ENCODE results near the gene CADPS2.

Gene CADPS2

DNA sequence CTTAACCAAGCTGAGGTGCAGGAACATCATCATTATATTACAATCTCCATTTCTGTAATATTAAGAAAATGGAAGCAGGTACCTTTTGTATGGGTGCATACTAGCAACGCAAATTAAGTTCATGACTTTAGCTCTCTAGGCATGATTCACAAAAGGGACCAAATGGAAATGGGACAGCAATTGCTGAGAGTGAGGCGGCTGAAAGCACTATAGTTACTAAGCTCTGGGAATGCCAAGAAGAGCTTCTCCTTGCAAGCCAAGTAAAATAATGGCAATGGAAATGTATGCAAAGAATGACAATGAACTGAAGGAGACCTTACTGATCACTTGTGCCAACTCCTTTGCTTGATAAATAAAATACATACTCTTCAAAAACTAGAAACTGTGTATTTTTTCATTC, 147.3 kb downstream of the CADPS2 start:
- no peak overlapping the region for H2AFZ ChIP-seq (ENCODE audit: low read length)
- H3F3A ChIP-seq (ENCODE audit: insufficient read depth, low read length), result no peaks in the 10 kb centered on the region
- no peaks in the 10 kb centered on the region for H3K9me2 ChIP-seq (ENCODE audit: low read depth, low read length)
- no peak for TF ChIP-seq EZH2 (IDR thresholded peaks at IDR 0.05; ENCODE audit: borderline replicate concordance, low read length)
- no peak for TF ChIP-seq CTCF (IDR thresholded peaks at IDR 0.05; ENCODE audit: low read length)
- no peaks in the 10 kb centered on the region for H3K9me3 ChIP-seq (ENCODE audit: low read length)
- no peaks in the 10 kb centered on the region for H4K20me1 ChIP-seq (ENCODE audit: insufficient read depth, low read length)
- no peaks in the 10 kb centered on the region for H3K79me2 ChIP-seq (ENCODE audit: insufficient read depth, low read length)
- no peak overlapping the region for H3K4me3 ChIP-seq (ENCODE audit: low read depth, low read length, poor library complexity, severe bottlenecking)
- no peak overlapping the region for H3K4me2 ChIP-seq (ENCODE audit: low read length)
- H3K27me3 ChIP-seq (ENCODE audit: insufficient read depth, low read length), result no peaks in the 10 kb centered on the region
- no peaks in the 10 kb centered on the region for H3K4me1 ChIP-seq (ENCODE audit: insufficient read depth, low read length, severe bottlenecking)
- no peaks in the 10 kb centered on the region for H3K36me3 ChIP-seq (ENCODE audit: insufficient read depth, low read length)
- no peak overlapping the region for H3K9ac ChIP-seq (ENCODE audit: low read length)
- no peak overlapping the region for H3K27ac ChIP-seq (ENCODE audit: low read depth, low read length, poor library complexity, severe bottlenecking)

DNA sequence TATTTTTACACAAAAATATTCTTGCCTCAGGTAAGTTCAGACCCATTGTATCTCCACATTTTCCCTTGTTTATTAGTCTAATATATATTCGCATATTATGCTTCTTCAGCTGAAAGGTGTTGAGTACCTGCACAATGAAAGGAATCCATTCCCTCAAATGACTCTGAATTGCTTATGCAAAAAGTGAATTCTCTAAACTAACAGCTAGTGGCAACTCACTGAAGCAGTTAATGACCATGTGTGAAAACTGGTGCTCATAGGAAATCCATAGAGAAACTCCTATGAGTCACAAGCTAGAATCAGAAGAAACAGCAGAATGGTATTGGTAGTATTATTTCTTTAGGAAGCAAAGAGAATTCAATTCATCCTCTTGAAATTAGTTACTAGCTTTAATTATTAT, 150.1 kb downstream of the CADPS2 start:
- Histone ChIP-seq H3K36me3 (ENCODE audit: insufficient read depth, low read length) (no peaks in the 10 kb centered on the region), H3K9me2 (ENCODE audit: low read depth, low read length) (no peaks in the 10 kb centered on the region), H4K20me1 (ENCODE audit: insufficient read depth, low read length) (no peaks in the 10 kb centered on the region), H3K4me3 (ENCODE audit: low read depth, low read length, poor library complexity, severe bottlenecking) (no peak overlapping the region), H3K4me1 (ENCODE audit: insufficient read depth, low read length, severe bottlenecking) (no peaks in the 10 kb centered on the region), H3K9me3 (ENCODE audit: low read length) (no peaks in the 10 kb centered on the region), H3F3A (ENCODE audit: insufficient read depth, low read length) (no peaks in the 10 kb centered on the region), H3K4me2 (ENCODE audit: low read length) (no peak overlapping the region), H2AFZ (ENCODE audit: low read length) (no peak overlapping the region), H3K79me2 (ENCODE audit: insufficient read depth, low read length) (no peaks in the 10 kb centered on the region), H3K9ac (ENCODE audit: low read length) (no peak overlapping the region), H3K27me3 (ENCODE audit: insufficient read depth, low read length) (no peaks in the 10 kb centered on the region), H3K27ac (ENCODE audit: low read depth, low read length, poor library complexity, severe bottlenecking) (no peak overlapping the region)
- TF ChIP-seq CTCF (IDR thresholded peaks at IDR 0.05; ENCODE audit: low read length), result no peak
- TF ChIP-seq EZH2 (IDR thresholded peaks at IDR 0.05; ENCODE audit: borderline replicate concordance, low read length), result no peak

DNA sequence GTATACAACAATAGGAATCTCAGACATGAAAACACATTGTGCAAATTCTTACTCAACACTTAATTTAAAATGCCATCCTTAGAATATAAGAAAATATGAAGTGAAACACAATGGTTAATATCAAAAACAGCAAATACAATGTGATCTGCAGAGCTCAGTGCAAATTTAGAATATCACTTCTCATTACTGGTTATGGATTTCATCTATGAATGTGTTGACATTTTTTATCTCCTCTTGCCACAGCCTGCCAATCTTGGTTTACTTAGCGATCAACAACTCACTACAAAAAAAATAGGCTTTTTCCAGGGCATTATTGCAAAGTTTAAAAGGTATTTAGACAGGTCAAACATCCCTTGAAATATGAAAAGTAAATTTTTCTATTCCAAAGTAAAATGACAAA, 158.5 kb downstream of the CADPS2 start:
- Histone ChIP-seq H3K27ac (ENCODE audit: low read depth, low read length, poor library complexity, severe bottlenecking) (no peak overlapping the region), H3K4me2 (ENCODE audit: low read length) (no peak overlapping the region), H3F3A (ENCODE audit: insufficient read depth, low read length) (no peaks in the 10 kb centered on the region)

More for the DNA sequence above, 158.5 kb downstream of the CADPS2 start:
- Histone ChIP-seq H3K27me3 (ENCODE audit: insufficient read depth, low read length) (no peaks in the 10 kb centered on the region), H3K36me3 (ENCODE audit: insufficient read depth, low read length) (no peaks in the 10 kb centered on the region), H2AFZ (ENCODE audit: low read length) (no peak overlapping the region), H4K20me1 (ENCODE audit: insufficient read depth, low read length) (no peaks in the 10 kb centered on the region), H3K4me1 (ENCODE audit: insufficient read depth, low read length, severe bottlenecking) (no peaks in the 10 kb centered on the region), H3K9me2 (ENCODE audit: low read depth, low read length) (no peaks in the 10 kb centered on the region; the same call in 1 of the 2 replicates), H3K79me2 (ENCODE audit: insufficient read depth, low read length) (no peaks in the 10 kb centered on the region), H3K4me3 (ENCODE audit: low read depth, low read length, poor library complexity, severe bottlenecking) (no peak overlapping the region), H3K9ac (ENCODE audit: low read length) (no peak overlapping the region), H3K9me3 (ENCODE audit: low read length) (no peaks in the 10 kb centered on the region)
- no peak for TF ChIP-seq CTCF (IDR thresholded peaks at IDR 0.05; ENCODE audit: low read length)
- TF ChIP-seq EZH2 (IDR thresholded peaks at IDR 0.05; ENCODE audit: borderline replicate concordance, low read length), result no peak
